Activated T-cell treated with anti-CD3 and anti-CD28 coated beads, Interleukin-2, amount 50 U/mL, for 72 hours (primary cell): ENCODE data around the gene ATP4B. TPM values are rescaled to one million over a fixed set of nuclear protein-coding genes. Genes with fewer than 3 reads are reported as not detected.

Experiments used
- ATAC-seq, 2 donors: fragments of 150-1000 bp; cut with Tn5 transposase; replicated peaks in 1 of 2; 2 replicates each; pipeline ENCODE4 v1.10.0; 2021; ENCODE audit warnings: moderate library complexity in 2 of 2, mild to moderate bottlenecking in 1 of 2
- DNase-seq, 2 donors: peaks; one replicate each; pipeline ENCODE4 v3.0.0; 2021 to 2022; ENCODE audit warnings: mixed read lengths in 1 of 2
- H3K27ac Mint-ChIP-seq: one replicate; pipeline ENCODE4 v1.8.0; 2022; ENCODE audit warnings: mild to moderate bottlenecking, moderate library complexity, mixed read lengths
- H3K27me3 Mint-ChIP-seq: one replicate; pipeline ENCODE4 v1.8.0; 2022; ENCODE audit warnings: low read depth, mixed read lengths
- H3K36me3 Mint-ChIP-seq, 2 donors: one replicate each; pipeline ENCODE4 v1.8.0; 2022; ENCODE audit warnings: mixed read lengths in 2 of 2, mild to moderate bottlenecking in 1 of 2; ENCODE audit not compliant: insufficient read depth in 2 of 2
- H3K4me1 Mint-ChIP-seq: one replicate; pipeline ENCODE4 v1.8.0; 2022; ENCODE audit warnings: low read depth, mixed read lengths
- H3K4me3 Mint-ChIP-seq, 2 donors: one replicate each; pipeline ENCODE4 v1.8.0; 2022; ENCODE audit warnings: mild to moderate bottlenecking in 2 of 2, mixed read lengths in 2 of 2, moderate library complexity in 2 of 2
- H3K9me3 Mint-ChIP-seq, 2 donors: one replicate each; pipeline ENCODE4 v1.8.0; 2022; ENCODE audit warnings: mixed read lengths in 2 of 2
- total RNA-seq, 2 donors: library from RNA; stranded (reverse); gene quantifications; one replicate each; pipeline ENCODE4 v1.2.3, GENCODE V29; 2022

Gene ATP4B
- total RNA-seq, 2 donors from 2014 or later, result not detected

DNA sequence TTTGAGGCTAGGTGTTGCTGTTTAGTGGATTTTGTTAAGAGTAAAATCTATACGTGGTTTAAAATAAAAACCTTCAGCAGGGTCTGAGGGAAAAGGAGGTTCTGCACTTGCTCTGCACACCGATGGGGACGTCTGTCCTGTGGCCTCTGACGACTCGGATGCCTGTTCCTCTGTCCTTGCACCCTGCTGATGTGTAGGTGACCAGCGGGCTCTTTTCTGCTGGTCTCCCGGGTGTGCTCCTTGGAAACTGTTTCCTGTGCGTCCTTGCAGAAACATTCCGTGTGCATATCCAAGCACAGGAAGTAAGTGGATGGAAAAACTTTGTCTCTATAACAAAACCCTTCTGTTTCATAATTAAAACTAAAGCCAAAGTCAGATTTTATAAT, 3.8 kb downstream of the ATP4B start:
- Mint-ChIP-seq H3K4me1 (peaks cover 13% of the 10 kb centered on the region), H3K9me3 (no peaks in the 10 kb centered on the region), H3K27ac (no peak overlapping the region), H3K4me3 (no peak overlapping the region), H3K27me3 (no peaks in the 10 kb centered on the region), H3K36me3 (no peaks in the 10 kb centered on the region)
- ATAC-seq (no peak), DNase-seq (no peak)

DNA sequence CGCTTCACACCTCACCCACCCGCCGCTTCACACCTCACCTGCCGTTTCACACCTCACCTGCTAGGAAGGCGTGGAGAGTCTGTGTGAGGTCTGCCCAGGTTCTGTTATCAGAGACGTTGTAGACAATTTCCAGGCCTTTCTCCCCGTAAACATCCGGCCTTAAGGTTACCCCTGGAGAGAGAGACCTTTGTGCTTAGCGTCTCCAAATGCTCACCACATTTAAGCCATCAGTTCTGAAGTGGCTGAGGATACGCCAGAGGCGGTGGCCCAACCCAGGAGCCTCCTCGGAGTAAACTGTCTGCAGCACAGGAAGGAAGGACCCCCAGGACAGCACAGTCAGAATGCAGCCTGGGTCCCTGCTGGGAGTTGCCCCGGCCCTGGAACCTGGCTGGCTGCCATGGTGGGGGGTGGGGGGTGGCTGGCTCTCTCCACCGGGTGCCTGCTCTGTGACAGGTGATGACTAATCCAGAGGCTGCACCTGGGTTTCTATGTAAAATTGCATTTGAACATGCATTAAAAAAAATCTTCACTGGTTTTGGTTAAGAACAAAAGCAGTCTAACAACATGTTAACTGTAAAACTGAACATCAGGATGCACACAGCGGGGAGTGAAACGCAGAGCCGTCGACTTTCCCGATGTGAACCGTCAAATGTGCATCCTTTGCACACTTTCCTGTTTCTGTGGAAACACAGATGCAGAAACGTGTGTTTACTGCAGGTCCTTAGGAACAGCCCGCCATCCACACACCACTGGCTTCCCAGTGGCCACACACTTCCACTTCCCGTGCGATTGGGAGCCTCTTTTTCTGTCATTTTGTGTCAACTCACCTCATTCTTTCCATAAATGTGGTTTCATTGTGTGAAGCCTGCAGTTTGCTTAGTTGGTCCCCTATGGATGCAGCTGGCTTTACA, 4.5 kb downstream of the ATP4B start:
- Mint-ChIP-seq H3K27me3 (no peaks in the 10 kb centered on the region), H3K36me3 (no peaks in the 10 kb centered on the region), H3K9me3 (no peaks in the 10 kb centered on the region), H3K4me1 (peaks cover 13% of the 10 kb centered on the region), H3K27ac (no peak overlapping the region), H3K4me3 (no peak overlapping the region)
- DNase-seq (no peak), ATAC-seq (peak in 1 of 2 donors; percentile 33)

GRCh38 chr13:113652404-113653263, 5.4 kb downstream of the ATP4B start:
- no peak for ATAC-seq
- Mint-ChIP-seq H3K9me3 (no peaks in the 10 kb centered on the region), H3K27me3 (no peaks in the 10 kb centered on the region), H3K27ac (no peak overlapping the region), H3K4me1 (peaks cover 13% of the 10 kb centered on the region), H3K36me3 (no peaks in the 10 kb centered on the region), H3K4me3 (no peak overlapping the region)
- DNase-seq, result no peak

GRCh38 chr13:113651511-113652403, 6.2 kb downstream of the ATP4B start:
- ATAC-seq (no peak), DNase-seq (no peak)
- Mint-ChIP-seq H3K27me3 (no peaks in the 10 kb centered on the region), H3K4me1 (peaks cover 16% of the 10 kb centered on the region), H3K27ac (no peak overlapping the region), H3K9me3 (no peaks in the 10 kb centered on the region), H3K4me3 (no peak overlapping the region), H3K36me3 (no peaks in the 10 kb centered on the region)

DNA sequence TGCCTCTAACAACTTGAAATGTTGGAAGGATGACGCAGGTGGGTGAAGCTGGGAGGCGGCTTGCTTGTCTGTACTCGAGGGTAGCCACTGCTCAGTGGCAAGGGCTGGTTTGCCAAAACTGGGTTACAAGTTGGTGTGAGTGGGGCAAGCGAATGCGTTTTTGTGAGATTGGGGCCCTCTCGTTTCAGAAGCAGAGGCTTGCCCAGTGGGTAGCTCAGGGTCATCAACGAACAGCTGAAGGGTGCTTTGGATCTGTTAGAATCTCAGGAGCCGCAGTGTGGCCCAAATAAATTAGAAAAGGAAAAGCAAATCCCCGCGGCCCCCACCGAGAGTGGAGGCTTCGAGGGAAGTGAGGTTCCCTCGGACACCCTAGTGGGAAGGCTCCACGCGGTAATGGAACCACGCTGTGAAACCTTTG, 7.3 kb downstream of the ATP4B start:
- Mint-ChIP-seq H3K4me1 (peaks cover 26% of the 10 kb centered on the region), H3K4me3 (no peak overlapping the region), H3K27ac (no peak overlapping the region), H3K36me3 (no peaks in the 10 kb centered on the region), H3K9me3 (no peaks in the 10 kb centered on the region), H3K27me3 (no peaks in the 10 kb centered on the region)
- ATAC-seq (no peak), DNase-seq (no peak)

GRCh38 chr13:113650275-113650674, 7.7 kb downstream of the ATP4B start:
- H3K36me3 Mint-ChIP-seq, result no peaks in the 10 kb centered on the region
- H3K4me1 Mint-ChIP-seq, result peaks cover 30% of the 10 kb centered on the region
- H3K4me3 Mint-ChIP-seq, result no peak overlapping the region
- DNase-seq, result no peak
- H3K9me3 Mint-ChIP-seq, result no peaks in the 10 kb centered on the region
- no peak for ATAC-seq
- no peak overlapping the region for H3K27ac Mint-ChIP-seq
- no peaks in the 10 kb centered on the region for H3K27me3 Mint-ChIP-seq

DNA sequence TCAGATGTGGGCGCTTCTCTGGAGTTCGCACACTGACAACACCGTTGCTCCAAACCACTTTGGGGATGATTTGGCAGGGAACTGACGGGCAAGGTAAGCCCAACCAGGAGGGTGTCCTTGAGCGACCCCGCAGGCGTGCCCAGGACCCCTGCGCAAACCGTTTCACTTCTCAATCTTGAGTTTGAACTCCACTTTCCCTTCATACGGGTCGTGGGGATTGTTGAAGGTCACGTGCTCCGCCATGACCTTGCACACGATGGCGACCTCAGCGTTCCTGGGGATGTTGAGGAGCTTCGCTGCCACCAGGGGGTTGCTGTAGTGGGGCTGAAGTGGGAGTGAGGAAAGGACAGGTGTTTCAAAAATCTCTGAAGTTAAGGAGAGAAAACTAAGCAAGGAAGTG, 8.8 kb downstream of the ATP4B start:
- Mint-ChIP-seq H3K4me3 (no peak overlapping the region), H3K27me3 (no peaks in the 10 kb centered on the region), H3K36me3 (peaks cover 0 to 1% of the 10 kb centered on the region in 2 donors), H3K4me1 (peaks cover 37% of the 10 kb centered on the region), H3K9me3 (no peaks in the 10 kb centered on the region), H3K27ac (no peak overlapping the region)
- no peak for DNase-seq
- ATAC-seq, result no peak

GRCh38 chr13:113648216-113648610, 9.8 kb downstream of the ATP4B start:
- Mint-ChIP-seq H3K4me3 (no peak overlapping the region), H3K36me3 (peaks cover 0 to 1% of the 10 kb centered on the region in 2 donors), H3K4me1 (peaks cover 27% of the 10 kb centered on the region), H3K27ac (no peak overlapping the region), H3K27me3 (no peaks in the 10 kb centered on the region), H3K9me3 (no peaks in the 10 kb centered on the region)
- DNase-seq (no peak), ATAC-seq (no peak)

GRCh38 chr13:113647351-113648215, 10.4 kb downstream of the ATP4B start:
- no peak overlapping the region for H3K4me3 Mint-ChIP-seq
- DNase-seq, result no peak
- peaks cover 26% of the 10 kb centered on the region for H3K4me1 Mint-ChIP-seq
- no peak overlapping the region for H3K27ac Mint-ChIP-seq
- H3K36me3 Mint-ChIP-seq, result peaks cover 0 to 2% of the 10 kb centered on the region in 2 donors
- ATAC-seq, result peak in 1 of 2 donors; percentile 9
- no peaks in the 10 kb centered on the region for H3K27me3 Mint-ChIP-seq
- H3K9me3 Mint-ChIP-seq, result no peaks in the 10 kb centered on the region

DNA sequence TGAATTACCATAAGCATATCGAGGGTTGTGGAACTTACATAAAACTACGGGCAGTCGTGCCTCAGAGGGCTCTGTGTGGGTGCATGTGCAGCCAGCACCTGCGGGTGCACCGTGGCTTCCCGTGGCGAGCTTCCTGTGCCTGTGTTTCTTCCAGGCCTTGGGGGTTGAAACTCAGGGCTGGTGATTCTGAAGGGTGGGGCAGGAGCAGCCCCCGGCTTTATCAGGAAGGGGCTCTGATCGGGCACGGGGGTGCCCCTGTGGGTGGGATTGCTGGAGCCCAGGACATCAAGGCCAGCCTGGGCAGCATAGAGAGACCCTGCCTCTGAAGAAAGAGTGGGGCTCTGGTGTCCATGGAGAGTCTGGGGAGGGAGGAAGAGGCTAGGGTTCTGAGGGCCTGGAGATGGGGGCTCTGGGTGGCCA, 11.1 kb downstream of the ATP4B start:
- DNase-seq, result no peak
- peak overlapping the region; percentile 71 for H3K27ac Mint-ChIP-seq
- no peak overlapping the region for H3K4me3 Mint-ChIP-seq
- H3K27me3 Mint-ChIP-seq, result no peaks in the 10 kb centered on the region
- peaks cover 26% of the 10 kb centered on the region for H3K4me1 Mint-ChIP-seq
- ATAC-seq, result peak in 1 of 2 donors; percentile 29
- H3K36me3 Mint-ChIP-seq, result peaks cover 0 to 7% of the 10 kb centered on the region in 2 donors
- H3K9me3 Mint-ChIP-seq, result no peaks in the 10 kb centered on the region

- Mint-ChIP-seq H3K27ac (peak overlapping the region; percentile 71), H3K4me1 (peaks cover 26% of the 10 kb centered on the region), H3K27me3 (no peaks in the 10 kb centered on the region), H3K36me3 (peaks cover 0 to 11% of the 10 kb centered on the region in 2 donors), H3K9me3 (no peaks in the 10 kb centered on the region), H3K4me3 (no peak overlapping the region)
- DNase-seq (no peak), ATAC-seq (no peak)
Measured at GRCh38 chr13:113646376-113646775, 11.6 kb downstream of the ATP4B start.

DNA sequence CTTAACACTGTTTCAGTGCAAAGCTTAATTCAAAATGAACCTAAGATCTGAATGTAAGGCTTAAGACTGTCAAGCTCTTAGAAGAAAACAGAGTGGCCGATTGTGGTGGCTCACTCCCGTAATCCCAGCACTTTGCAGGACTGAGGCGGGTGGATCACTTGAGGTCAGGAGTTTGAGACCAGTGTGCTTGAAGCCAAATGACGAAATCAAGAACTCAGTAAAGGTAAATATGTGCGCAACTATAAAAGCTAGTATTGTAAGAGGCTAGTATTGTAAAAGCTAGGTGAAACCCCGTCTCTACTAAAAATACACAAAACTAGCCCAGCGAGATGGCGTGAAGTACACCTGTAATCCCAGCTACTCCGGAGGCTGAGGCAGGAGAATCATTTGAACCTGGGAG, 12.7 kb downstream of the ATP4B start:
- Mint-ChIP-seq H3K36me3 (peaks cover 2 to 15% of the 10 kb centered on the region in 2 donors), H3K4me3 (no peak overlapping the region), H3K27me3 (no peaks in the 10 kb centered on the region), H3K9me3 (no peaks in the 10 kb centered on the region), H3K4me1 (peaks cover 26% of the 10 kb centered on the region), H3K27ac (no peak overlapping the region)
- ATAC-seq, result no peak
- DNase-seq, result no peak
